ENCODE measurements around the gene PPDPF.
"Not testable (repeated sequence)": the region's sequence is repeated elsewhere in the genome, so short reads cannot be mapped to it uniquely, and the experiment has no call there.

PPDPF gene

DNA sequence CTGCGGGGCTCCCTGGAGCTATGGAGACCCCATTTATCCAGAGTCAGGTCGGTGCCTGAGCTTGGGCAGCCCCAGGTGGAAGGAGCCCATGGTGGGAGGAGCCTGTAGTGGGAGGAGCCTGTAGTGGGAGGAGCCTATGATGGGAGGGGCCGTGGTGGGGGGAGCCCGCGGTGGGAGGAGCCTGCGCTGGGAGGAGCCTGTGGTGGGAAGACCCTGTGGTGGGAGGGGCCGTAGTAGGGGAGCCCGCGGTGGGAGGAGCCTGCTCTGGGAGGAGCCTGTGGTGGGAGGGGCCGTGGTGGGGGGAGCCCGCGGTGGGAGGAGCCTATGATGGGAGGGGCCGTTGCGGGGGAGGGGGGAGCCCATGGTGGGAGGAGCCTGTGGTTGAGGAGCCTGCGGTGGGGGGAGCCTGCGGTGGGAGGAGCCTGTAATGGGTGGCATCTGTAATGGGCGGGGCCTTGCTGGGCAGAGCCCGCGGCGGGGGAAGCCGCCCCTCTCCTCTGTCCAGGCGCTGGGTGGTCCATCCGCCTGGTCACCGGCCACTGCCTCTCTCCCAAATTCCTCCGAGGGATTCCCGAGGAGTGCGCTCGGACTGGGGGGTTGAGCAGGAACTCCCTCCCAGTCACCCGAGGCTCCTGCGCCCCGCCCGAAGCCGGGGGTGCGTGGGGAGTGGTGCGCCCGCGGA, 32.8 kb downstream of the PPDPF start:
- DNase-seq, result no peak

DNA sequence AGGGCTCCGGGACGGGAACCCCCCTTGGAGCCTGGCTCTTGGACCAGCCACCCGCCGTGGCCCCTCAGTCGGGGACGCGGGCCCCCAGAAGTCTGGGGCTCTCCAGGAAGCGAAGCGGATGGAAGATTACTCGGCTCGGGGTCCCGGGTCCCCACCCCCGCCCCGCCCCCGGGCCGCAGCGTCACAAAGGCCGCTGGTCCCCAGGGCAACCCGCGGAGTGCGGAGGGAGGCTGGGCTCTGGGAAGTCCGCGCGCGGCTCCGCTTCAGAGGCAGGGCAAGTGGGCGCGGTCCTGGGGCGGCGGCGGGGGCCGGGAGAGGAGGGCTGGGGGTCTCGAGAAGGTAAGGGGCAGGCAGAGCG, 33.3 kb downstream of the PPDPF start, which contains the start of gene FNDC11:
FNDC11 (plus strand) TSS at position 227 of the 358 bp plus-strand sequence. CDS start 1,505 bp downstream, outside the sequence.
- DNase-seq, result no peak

DNA sequence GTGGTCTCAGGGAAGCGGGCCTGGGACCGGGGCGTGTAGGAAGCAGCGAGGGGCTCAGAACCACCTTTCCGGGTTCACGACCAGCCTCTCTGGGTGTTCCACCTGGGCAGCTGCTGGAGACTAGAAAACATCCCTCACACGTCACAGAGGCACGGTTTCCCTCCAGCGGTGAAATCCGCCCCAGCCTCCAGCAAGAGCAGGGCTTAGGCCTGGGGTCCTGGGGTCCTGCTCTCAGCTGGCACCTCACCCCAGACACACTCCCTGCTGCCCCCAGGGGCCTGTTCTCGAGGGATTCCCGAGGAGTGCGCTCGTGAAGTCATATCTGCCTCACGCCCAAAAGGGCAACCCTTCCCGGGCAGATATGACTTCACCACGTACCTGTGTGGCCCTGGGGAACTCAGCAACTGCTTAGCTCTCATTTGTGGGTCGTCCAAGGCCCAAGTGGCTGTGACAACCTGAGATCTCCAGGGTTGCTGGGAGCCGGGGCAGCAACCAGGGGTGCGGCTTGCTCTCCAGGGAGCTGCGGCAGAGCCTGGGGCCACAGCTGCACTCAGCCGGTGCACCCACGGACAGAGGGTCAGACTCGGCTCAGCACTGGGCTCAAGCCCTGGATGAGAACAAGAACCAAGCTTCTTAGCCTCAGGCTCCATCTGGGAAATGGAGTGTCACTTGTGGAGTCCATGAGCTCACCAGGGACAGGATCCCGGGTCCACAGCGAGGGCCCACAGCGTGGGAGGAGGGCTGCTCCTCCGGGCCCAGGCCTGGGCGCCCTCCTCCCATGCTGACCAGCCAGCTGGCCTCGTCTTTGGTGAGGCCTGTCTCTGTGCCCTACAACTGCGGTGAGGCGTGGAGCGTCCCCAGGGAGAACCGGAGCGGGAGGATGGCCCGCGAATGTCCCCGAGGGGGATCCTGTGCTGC, 34.1 kb downstream of the PPDPF start:
- no peak for DNase-seq

DNA sequence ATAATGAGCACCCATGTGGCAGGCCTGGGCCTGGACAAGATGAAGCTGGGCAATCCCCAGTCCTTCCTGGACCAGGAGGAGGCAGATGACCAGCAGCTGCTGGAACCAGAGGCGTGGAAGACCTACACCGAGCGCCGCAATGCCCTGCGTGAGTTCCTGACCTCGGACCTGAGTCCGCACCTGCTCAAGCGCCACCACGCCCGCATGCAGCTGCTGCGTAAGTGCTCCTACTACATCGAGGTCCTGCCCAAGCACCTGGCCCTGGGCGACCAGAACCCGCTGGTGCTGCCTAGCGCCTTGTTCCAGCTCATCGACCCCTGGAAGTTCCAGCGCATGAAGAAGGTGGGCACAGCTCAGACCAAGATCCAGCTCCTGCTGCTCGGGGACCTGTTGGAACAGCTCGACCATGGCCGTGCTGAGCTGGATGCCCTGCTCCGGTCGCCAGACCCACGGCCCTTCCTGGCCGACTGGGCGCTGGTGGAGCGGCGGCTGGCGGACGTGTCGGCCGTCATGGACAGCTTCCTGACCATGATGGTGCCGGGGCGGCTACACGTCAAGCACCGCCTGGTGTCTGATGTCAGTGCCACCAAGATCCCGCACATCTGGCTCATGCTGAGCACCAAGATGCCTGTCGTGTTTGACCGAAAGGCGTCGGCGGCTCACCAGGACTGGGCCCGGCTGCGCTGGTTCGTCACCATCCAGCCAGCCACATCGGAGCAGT, 35.3 kb downstream of the PPDPF start:
- DNase-seq, result no peak

DNA sequence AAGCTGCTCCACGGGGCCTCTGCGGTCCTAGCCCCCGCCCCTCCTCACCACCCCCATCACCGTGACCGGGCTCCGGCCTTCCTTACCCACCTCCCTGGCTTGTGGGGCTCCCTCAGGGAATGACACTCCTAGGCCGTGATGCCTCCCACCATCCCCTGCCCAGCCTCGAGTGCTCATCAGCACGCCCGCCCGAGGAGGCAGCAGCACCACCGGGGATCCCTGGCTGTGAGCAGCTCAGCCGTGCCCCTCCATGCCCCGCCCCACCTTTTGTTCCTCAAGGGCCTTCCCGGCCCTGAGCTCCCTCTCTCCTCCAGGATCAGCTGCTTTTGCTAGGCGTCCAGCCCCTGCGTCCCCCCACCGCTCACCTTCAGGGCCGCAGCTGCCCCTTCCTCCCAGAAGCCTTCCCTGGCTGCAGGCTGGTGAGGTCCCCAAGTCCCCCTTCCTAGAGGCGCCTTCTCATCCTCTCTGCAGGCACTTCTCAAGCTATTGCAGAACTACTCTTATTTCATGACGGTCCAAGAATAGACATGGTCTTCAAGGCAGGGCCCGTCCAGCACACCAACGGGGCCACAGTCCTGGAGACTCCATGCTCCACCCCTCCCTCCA, 36.4 kb downstream of the PPDPF start:
- DNase-seq, result no peak

DNA sequence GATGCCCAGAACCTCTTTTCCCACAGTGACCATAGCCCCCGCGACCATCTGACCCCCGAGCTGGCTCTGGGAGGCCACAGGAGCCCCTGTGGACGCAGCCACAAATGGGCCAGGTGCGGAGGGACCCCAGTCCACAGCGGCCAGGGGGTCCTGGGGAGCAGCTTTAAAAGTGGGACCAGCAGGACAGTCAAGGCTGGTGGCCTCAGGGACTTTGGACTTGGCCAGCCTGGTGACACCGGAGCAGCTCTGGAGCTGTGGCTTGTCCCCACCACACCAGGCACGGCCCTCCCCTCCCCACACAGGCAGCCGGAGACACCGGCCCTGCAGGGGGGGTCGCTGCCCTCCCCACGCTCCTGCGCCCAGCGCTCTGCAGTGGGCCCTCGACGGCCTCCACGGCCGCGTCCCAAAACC, 36.9 kb downstream of the PPDPF start:
- no peak for DNase-seq

DNA sequence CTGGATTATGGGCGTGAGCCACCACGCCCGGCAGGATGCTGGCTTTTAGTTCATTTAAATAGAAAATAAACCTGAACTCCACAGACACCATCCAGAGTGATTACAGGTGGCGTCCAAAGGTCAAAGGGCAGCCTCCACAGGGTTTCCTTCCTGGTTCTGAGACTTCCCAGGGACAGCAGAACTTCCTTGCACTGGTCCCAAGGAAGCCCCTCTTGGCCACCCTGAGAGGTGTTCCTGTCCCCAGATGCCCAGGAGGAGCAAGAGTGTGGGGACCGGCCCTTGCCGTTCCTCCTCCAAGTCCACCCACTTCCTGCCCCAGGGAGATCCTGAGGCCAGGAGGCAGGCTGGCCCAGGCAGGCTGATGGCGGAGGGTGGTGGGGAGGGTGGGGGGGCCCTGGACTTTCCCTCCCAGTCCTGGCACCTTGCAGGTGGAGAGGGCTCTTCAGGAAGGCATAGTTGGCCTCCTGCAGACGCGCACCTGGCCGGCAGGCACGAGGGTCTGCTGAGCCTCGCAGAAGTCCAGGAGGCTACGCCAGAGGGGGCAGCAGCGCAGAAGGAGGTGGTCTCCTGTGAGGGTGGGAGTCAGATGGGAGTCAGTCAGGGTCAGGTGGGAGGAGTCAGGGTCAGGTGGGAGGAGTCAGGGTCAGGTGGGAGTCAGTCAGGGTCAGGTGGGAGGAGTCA, 38.4 kb downstream of the PPDPF start:
- DNase-seq, result no peak

DNA sequence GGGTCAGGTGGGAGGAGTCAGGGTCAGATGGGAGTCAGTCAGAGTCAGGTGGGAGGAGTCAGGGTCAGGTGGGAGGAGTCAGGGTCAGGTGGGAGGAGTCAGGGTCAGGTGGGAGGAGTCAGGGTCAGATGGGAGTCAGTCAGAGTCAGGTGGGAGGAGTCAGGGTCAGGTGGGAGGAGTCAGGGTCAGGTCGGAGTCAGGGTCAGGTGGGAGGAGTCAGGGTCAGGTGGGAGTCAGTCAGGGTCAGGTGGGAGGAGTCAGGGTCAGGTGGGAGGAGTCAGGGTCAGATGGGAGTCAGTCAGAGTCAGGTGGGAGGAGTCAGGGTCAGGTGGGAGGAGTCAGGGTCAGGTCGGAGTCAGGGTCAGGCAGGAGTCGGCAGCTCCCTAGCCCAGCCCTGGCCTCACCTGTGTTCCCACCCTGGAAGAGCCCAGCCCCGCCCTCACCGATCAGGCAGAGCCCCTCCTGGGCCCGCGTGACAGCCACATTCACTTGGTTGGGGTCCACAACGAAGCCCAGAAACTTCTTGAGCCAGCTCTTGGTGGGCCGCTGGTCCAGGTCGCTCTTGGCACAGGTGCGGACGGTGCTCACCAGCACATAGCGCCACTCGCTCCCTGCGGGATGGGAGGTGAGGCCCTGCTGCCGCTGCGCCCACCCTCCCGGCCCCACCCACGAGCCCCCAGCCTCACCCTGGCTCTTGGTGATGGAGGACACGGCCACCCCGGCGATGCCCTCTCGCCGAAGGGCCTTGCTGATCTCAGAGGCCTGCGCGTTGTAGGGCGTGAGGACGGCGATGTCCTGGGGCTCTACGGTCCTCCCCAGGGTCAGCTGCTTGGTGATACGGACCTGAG, 39.1 kb downstream of the PPDPF start:
- not testable (repeated sequence) for DNase-seq

DNA sequence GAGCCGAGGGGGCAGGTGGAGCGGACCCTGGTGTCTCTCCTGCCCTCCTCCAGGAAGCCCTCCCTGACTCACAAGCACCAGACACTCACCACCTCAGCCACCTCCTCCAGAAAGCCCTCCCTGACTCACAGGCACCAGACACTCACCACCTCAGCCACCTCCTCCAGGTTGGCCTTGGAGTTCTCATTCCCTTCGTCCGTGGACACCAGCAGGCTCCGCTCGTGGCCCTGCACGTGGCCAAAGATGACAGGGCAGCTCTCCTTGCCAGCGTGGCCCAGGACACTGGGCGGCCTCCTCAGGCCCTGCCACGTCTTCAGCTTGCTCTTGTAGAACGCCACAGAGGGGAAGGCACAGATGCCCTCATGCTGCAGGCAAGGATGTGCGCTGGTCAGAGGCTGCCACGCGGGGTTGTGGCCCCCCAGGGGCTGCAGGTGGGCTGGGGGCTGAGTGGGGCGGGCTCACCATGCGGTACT, 39.8 kb downstream of the PPDPF start:
- no peak for DNase-seq

DNA sequence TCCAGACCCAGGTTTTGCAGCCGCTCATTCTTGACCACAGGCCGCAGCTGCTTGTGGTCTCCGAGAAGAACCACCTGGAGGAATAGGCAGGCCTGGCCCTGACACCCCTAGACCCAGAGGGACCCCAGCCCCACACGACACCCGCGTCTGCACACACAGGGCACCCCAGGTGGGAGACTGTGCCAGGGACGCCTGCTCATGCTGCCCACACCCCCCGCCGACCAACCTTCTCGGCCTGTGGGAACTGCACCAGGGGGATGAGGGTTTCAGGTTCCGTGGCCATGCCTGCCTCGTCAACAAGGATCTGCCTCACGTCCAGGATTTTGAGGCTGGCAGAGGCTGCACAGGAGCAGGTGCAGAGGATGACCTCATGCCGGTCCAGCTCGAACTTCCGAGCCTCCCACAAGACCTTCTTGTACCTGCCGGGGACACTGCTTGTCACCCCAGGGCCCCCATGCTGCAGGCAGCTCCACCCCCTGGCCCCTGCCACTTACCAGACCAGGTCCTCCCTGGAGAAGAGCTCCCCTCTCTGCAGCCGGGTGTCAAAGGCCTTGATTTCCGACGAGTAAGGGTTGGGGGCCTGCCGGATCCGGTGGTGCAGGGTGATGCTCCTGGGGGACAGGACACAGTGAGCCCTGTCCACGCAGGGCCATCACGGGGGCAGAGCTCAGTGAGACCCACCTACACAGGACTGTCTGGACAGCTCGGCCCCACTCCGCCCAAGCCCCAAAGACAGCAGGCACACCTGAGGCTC, 40.5 kb downstream of the PPDPF start:
- no peak for DNase-seq

DNA sequence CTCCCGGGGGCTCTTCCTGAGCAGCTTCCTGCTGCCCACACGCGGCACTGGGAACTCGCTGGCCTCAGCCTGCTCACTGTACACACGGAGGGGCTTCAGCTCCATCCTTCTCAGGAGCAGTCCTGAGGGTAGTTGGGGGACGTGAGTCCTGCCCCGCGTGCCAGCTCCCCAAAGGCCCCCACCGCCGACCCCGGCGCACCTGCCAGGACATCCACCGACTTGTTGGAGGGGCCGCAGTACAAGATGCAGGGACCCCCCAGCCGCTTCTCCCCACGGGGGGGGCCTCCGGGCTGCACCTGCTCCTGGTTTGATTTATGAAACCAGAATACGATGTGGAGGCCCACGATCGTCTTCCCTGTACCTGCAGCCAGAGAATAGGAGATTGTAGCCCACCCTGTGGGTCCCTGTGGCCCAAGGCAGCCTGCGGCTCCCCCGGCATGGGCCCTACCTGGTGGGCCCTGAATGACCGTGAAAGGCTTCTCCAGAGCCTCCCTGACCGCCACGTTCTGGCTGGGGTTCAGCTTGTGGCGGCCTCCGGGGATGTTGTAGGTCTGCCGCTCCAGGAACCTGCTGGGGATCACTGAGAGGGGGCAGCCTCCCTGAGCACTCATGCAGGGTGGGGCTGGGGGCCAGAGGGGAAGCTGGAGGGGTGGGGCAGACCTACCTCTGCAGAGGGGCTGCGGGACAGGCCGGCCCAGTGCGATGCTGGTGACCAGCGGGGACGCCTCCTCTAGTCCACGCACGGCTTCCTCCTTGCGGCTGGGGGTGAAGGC, 41.2 kb downstream of the PPDPF start:
- no peak for DNase-seq

DNA sequence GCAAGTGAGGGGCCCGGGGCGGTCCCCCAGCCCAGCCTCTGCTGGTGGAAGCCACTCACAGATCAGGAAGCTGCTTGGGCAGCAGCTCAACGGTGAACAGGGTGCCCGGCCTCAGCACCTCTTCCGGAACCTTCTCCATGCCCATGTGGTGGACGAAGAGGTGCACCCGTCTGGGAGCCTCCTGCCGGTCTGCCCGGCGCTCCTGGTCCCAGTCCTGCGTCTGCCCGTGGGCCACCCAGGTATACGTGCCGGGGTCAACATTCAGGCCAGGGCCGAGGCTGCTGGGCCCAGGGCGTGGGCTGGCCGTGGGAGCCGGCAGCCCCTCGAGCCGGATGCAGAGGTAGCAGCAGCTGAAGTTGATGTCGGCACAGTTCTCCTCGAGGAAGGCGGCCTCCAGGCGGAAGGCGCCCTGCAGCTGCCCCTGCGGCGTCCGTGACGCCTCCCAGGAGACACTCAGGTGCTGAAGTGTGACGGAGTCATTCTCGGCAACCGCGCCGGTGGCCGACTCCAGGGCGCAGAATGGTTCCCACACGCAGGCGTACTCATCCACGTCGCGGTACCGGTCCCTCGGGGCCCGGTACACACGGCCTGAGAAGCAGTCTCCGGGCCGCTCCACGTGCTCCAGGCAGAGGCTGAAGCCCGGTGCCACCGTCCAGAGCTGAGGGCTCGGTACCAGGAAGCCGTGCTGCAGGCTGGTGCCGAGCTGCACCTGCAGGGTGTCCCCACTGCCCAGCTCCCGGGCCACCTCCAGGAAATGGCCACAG, 42.1 kb downstream of the PPDPF start:
- DNase-seq, result no peak

DNA sequence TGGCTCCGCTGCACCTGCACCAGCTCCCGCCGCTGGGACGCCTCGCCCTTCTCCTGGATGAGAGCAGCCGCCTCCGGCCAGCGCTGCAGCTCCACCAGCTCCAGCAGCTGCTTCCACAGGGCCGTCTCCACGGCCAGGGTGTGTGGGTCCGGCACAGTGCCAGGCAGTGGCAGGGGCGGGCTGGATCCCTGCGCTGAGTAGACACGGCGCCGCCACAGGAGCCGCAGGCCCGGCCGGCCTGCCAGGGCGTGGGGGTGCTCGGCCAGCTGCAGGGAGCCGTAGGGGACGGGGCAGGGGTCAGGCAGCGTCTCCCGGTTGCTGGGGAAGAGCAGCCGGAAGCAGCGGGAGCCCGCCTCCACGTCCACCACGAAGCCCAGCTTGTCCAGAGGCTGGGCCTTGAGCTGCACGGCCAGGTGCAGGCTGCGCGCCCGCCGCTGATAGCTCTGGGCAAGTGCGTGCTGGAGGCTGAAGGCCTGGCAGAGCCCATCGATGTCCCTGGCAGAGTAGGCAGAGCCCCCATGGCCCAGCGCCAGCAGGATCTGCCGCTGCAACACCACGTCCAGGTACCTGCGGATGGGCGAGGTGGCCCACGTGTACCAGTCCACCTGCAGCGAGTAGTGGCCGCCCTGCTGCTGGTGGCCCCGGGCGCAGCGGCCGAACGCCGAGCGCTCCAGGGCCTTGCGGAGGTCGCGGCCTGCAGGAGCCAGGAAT, 42.8 kb downstream of the PPDPF start:
- no peak for DNase-seq

DNA sequence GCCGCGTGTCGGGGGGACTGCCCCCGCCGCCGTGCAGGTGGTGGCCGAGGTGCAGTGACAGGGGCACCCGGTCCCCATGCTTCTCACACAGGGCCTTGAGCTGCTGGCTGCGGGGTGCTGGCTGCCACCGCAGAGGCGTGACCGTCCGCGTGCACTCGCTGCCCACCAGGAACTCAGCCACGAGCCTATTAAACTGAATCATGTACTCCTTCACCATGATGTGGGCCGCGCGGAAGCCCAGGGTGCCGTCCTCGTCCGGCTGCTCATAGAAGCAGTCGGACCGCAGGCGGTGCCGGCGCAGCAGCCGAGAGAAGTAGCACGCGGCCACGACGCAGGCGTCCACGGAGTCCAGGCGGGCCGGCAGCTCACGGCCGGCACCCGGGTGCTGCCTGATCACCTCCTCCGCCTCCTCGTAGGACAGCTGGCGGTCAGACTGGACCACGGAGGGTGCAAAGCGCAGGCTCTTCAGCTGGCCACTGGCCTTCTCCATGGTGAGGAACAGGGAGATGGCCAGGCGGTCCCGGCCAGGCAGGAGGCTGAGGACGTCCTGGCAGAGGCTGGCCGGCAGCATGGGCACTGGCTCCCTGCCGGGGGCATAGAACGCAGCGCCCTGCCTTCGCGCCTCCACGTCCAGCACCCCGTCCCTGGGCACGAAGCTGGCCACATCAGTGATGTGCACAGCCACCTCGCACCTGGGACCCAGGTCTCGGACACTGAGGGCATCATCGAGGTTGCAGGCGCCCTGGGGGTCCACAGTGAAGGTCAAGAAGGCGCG, 43.7 kb downstream of the PPDPF start:
- no peak for DNase-seq

DNA sequence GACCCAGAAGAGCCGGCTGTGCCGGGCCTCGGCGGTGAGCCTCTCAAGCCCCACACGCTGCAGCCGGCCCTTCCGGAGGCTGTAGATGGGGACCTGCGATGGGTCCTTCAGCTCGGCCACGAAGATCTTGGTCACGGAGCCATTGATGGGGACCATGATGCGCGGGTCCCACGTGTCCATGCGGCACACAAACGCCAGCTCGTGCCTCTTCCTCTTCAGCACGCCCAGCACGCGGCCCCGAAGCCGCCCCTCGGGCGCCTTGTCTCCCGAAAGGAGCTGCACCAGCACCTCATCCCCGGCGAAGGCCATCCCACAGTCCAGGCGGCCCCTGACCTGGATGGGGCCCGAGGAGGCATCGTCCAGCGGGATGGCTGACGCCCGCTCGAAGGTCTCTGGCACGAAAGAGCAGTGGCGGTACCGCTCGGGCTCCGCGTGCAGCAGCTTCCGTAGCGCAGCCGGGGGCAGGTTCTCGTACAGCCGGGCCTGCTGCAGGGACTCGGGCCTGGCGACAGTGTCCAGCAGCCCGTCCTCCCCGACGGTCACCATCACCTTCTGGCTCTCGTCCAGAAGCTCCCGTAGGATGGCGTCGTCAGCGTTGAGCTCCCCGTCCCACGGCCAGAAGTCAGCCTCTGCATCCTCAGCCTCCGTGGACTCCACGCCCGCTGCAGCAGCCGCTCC, 44.6 kb downstream of the PPDPF start:
- DNase-seq, result no peak

DNA sequence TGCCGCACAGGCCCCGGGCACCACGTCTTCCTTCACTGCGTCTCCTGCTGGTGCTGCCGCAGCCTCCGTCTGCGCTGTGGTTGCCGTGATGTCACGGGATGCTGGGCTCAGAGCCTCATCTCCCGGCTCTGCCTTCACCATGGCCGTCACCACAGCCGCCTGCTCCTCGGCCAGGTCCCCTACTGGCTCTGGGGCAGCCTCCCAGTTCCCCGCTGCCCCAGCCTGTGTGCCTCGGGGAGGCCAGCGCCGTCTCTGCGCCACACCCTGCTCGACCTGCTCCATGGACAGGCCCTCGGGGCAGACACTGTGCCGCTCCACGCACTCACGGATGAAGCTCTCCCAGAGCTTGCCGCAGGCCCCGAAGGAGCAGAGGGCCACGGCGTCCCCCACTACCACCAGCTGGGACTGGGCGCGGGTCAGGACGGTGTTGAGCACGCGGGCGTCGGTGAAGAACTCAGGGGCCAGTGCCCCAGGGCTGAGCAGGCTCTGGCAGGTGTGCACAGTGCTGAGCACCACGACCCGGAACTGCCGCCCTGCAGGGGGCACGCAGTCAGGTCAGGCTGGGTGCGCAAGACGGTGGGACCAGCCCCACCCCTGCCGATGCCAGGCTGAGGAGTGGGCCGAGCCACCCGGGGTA, 45.3 kb downstream of the PPDPF start:
- no peak for DNase-seq
